ENCODE data around the gene NHSL2. TPM values are rescaled to one million over a fixed set of nuclear protein-coding genes. Genes with fewer than 3 reads are reported as not detected.

Gene NHSL2
- polyA plus RNA-seq, 3 donors, result 16.6 to 39.8 (median 22.8) TPM

- peaks cover 0 to 2% (median 0%) of the 10 kb centered on the region in 7 donors for H3K9me3 Mint-ChIP-seq
- Histone ChIP-seq H3K9me3 (replicated peaks in 1 of 2; ENCODE audit: control insufficient read depth in 1 of 2, insufficient read depth in 1 of 2, low read length in 2 of 2) (no peaks in the 10 kb centered on the region), H3K4me3 (replicated peaks in 1 of 3; ENCODE audit: low read depth in 2 of 3, low read length in 3 of 3) (no peak overlapping the region), H3K79me2 (ENCODE audit: insufficient read depth, low read length) (no peaks in the 10 kb centered on the region), H4K20me1 (ENCODE audit: insufficient read depth, low read length) (no peaks in the 10 kb centered on the region), H3K4me2 (replicated peaks; ENCODE audit: extremely low read depth, low read length, poor library complexity, severe bottlenecking) (no peak overlapping the region), H3K9ac (ENCODE audit: insufficient read depth, low read length, poor library complexity, severe bottlenecking) (no peak overlapping the region), H3K4me1 (ENCODE audit: control insufficient read depth in 1 of 2, insufficient read depth in 2 of 2, low read length in 2 of 2) (no peaks in the 10 kb centered on the region), H3K36me3 (replicated peaks in 1 of 2; ENCODE audit: control insufficient read depth in 1 of 2, insufficient read depth in 2 of 2, low read length in 2 of 2) (no peaks in the 10 kb centered on the region), H2AFZ (ENCODE audit: insufficient read depth, low read depth, low read length, poor library complexity, severe bottlenecking) (no peak overlapping the region), H3K27ac (ENCODE audit: low read depth in 1 of 2, low read length in 2 of 2) (no peak overlapping the region), H3K27me3 (ENCODE audit: control insufficient read depth in 2 of 2, insufficient read depth in 2 of 2, low read length in 2 of 2) (no peaks in the 10 kb centered on the region)
- H3K36me3 Mint-ChIP-seq, result no peaks in the 10 kb centered on the region
- peak overlapping the region in 1 of 7 donors; percentile 40 for H3K27ac Mint-ChIP-seq
- TF ChIP-seq CTCF (IDR thresholded peaks at IDR 0.05), result no peak
- H3K27me3 Mint-ChIP-seq (ENCODE audit: low read depth in 3 of 3), result peaks cover 0 to 16% (median 2%) of the 10 kb centered on the region in 3 donors
- intact Hi-C loops (cut with micrococcal nuclease), result no loop called here
- peaks cover 5% of the 10 kb centered on the region for H3K4me1 Mint-ChIP-seq
- DNase-seq, result no peak
- no CpG with 5 or more reads among the region's 7 CpGs for WGBS (ENCODE audit: insufficient coverage)
- no peak overlapping the region for H3K4me3 Mint-ChIP-seq
These were observed 119.1 kb downstream of the NHSL2 start for GRCh38 chrX:72029483-72030411.

GRCh38 chrX:72030431-72030830 lies 119.8 kb downstream of the NHSL2 start:
- Histone ChIP-seq H3K4me3 (replicated peaks in 1 of 3; ENCODE audit: low read depth in 2 of 3, low read length in 3 of 3) (no peak overlapping the region), H2AFZ (ENCODE audit: insufficient read depth, low read depth, low read length, poor library complexity, severe bottlenecking) (no peak overlapping the region), H3K4me2 (replicated peaks; ENCODE audit: extremely low read depth, low read length, poor library complexity, severe bottlenecking) (no peak overlapping the region), H3K4me1 (ENCODE audit: control insufficient read depth in 1 of 2, insufficient read depth in 2 of 2, low read length in 2 of 2) (no peaks in the 10 kb centered on the region), H3K9ac (ENCODE audit: insufficient read depth, low read length, poor library complexity, severe bottlenecking) (no peak overlapping the region), H3K27me3 (ENCODE audit: control insufficient read depth in 2 of 2, insufficient read depth in 2 of 2, low read length in 2 of 2) (no peaks in the 10 kb centered on the region), H3K9me3 (replicated peaks in 1 of 2; ENCODE audit: control insufficient read depth in 1 of 2, insufficient read depth in 1 of 2, low read length in 2 of 2) (no peaks in the 10 kb centered on the region), H4K20me1 (ENCODE audit: insufficient read depth, low read length) (no peaks in the 10 kb centered on the region), H3K36me3 (replicated peaks in 1 of 2; ENCODE audit: control insufficient read depth in 1 of 2, insufficient read depth in 2 of 2, low read length in 2 of 2) (no peaks in the 10 kb centered on the region), H3K79me2 (ENCODE audit: insufficient read depth, low read length) (no peaks in the 10 kb centered on the region), H3K27ac (ENCODE audit: low read depth in 1 of 2, low read length in 2 of 2) (no peak overlapping the region)
- H3K27ac Mint-ChIP-seq, result no peak overlapping the region
- no peak for DNase-seq
- no CpG with 5 or more reads among the region's 3 CpGs for WGBS (ENCODE audit: insufficient coverage)
- peaks cover 2 to 20% (median 2%) of the 10 kb centered on the region in 3 donors for H3K27me3 Mint-ChIP-seq (ENCODE audit: low read depth in 3 of 3)
- H3K36me3 Mint-ChIP-seq, result no peaks in the 10 kb centered on the region
- intact Hi-C loops (cut with micrococcal nuclease), result no loop called here
- H3K4me1 Mint-ChIP-seq, result peaks cover 5% of the 10 kb centered on the region
- peaks cover 0 to 2% (median 0%) of the 10 kb centered on the region in 7 donors for H3K9me3 Mint-ChIP-seq
- no peak for TF ChIP-seq CTCF (IDR thresholded peaks at IDR 0.05)
- H3K4me3 Mint-ChIP-seq, result no peak overlapping the region
